CD4-positive, alpha-beta T cell treated with Interleukin-2 at 100 ng/mL for 4 hours (primary cell): ENCODE data around the gene SUPT4H1.
"Not testable (repeated sequence)": the region's sequence is repeated elsewhere in the genome, so short reads cannot be mapped to it uniquely, and the experiment has no call there.

ENCODE experiments used
- DNase-seq: peaks from one replicate; pipeline ENCODE4 v3.0.0-alpha.2; 2020; ENCODE audit warnings: low spot score

SUPT4H1 gene

DNA sequence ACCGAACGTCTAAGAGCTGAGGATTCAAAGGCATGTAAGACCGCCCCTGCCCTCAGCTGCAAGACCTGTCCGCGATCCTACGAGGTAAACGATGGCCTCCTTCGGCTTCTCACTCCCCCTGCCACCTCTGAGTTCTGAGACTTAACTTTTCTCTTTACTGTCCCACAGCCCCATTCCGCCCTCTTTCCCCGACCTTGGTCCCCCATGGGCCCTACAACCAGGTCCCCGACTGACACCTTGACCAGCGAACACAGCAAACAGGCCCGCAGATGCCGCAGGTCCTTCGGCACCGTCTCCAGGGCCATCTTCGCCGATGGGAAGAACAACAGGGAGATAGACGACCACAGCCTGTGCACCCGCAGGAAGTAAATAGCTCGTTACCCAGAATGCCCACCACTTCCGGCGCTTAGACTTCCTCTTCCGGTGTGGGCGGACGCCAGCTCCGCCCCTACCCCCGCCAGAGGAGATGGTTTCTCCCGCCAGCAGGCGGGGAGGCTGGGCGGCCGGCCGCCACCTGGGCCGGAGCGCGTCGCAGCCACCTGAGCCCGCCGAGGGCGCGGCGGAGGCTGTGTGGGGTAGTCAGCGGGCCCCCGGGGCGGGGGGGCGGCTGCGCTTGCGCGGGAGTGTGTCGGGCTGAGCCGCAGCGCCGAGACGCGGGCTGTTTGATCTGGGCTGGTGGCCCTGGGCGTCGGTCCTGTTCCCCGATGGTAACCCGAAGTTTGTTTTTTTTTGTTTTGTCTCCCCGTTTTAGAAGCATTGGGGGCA is at the start of gene SUPT4H1:
SUPT4H1 (minus strand) TSS at position 371 of the 765 bp plus-strand sequence; CDS start at position 305, 66 bp downstream.
- peak; percentile 95 for DNase-seq

DNA sequence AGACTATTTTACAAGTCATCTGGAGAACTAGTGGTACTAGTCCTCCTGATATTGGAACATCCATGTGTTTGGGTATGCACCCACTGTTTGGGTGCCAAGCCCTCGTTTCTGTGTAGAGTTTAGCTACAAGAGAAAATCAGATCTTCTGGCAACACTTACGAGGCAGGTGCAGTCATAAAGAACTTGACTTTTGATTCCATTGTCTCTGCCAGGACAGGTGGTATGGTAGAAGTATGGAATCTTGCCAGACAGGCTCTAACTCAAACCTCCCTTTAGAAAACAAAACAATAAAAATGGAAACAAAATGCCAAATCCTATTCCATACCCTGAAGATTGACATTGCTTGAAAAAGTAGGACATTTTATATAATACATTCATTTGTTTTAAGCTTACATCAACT is 49.3 kb upstream of the SUPT4H1 start:
- no peak for DNase-seq

DNA sequence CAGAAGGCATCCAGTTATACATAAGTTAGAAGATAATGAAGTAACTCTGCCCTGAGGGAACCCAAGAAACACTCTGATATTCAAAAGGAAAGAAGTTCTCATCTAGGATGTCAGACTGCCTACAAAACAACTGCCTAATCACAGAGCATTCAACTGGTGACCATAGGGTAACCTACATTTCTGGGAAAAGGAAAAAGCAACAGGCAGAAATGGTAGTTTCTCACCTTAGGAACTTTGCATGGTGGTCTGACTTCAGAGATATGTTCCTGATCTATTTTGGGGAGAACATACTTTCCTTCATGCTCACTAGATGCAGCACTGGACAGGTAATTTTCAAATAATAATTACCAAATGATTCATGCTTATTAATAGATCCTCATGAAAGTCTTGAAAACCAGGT is 48.8 kb upstream of the SUPT4H1 start:
- DNase-seq: no peak

DNA sequence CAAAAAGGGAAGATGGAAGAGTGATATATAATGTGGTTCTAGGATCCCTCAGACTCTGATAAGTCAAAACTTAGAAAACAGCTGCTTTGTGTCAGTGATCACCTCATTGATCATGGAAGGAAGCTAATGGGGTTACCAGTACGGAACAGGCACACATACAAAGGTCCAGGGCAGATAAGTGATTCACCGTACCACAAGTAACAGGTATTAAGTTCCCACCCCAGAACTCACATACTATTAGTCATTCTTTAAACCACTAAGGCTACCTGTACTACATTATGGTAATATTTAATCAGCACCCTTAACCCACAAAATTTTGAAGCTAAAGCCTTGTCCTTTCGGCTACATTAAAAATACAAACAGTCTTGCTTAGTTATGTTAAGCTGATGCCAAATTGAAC is 48.0 kb upstream of the SUPT4H1 start:
- DNase-seq: no peak

DNA sequence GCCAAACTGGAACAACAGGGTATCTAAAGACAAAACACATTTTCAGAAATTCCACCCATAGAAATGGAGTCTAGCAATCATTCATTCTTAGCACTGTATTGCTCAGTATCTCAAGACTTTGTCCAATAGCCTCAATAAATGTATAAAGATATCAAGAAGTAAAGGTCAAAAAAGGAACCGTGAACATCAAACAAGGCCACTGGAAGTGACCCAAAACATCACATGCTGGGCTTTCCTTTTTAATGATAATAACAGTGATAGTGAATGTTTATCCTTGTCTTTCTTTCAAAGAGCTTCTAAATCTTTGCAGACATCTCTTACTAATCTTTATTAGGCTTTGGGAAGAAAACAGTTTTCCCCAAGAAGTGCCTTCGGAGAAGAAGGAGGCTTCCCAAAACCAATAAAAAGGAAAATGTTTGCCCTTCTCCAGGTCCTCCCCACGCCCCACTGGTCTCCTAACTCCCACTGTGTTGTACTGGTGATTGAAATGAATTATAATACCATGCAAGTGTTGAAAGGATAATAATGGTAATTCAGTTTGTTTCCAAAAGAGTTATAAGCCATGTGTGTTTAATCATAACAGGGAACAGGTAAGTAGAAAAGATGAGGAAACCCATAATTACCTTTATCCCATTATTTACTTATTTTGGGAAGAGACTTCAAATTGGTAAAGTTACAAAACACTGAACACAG is 46.7 kb upstream of the SUPT4H1 start:
- no peak for DNase-seq

DNA sequence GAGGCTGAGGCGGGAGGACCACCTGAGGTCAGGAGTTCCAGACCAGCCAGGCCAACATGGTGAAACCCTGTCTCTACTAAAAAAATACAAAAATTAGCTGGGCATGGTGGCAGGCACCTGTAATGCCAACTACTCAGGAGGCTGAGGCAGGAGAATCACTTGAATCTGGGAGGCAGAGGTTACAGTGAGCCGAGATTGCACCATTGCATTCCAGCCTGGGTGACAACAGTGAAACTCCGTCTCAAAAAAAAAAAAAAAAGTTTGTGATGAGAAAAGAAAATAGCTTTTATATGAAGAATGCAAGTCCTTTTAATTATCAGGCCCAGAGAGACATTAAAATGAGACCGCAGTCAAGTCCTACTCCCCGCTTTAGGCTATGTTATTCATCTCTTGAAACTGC is 45.4 kb upstream of the SUPT4H1 start:
- not testable (repeated sequence) for DNase-seq

DNA sequence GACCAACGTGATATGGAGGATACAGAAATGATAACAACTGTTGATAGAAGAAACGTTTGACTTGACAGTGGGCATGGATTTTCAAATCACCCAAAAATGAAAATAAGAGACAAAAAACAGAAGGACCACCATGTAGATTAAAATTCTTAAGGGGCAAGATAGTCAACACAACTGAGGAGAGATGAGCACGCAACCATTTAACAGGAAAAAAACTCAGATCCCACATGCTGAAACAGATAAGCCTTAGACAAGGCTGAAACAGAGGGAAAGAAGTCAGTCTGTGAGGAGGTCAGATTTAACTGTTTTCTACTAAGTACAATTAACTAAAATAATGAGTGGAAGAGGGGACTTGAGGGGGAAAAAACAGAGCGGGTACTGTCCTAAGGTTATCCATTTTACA is 44.2 kb upstream of the SUPT4H1 start:
- DNase-seq: no peak

DNA sequence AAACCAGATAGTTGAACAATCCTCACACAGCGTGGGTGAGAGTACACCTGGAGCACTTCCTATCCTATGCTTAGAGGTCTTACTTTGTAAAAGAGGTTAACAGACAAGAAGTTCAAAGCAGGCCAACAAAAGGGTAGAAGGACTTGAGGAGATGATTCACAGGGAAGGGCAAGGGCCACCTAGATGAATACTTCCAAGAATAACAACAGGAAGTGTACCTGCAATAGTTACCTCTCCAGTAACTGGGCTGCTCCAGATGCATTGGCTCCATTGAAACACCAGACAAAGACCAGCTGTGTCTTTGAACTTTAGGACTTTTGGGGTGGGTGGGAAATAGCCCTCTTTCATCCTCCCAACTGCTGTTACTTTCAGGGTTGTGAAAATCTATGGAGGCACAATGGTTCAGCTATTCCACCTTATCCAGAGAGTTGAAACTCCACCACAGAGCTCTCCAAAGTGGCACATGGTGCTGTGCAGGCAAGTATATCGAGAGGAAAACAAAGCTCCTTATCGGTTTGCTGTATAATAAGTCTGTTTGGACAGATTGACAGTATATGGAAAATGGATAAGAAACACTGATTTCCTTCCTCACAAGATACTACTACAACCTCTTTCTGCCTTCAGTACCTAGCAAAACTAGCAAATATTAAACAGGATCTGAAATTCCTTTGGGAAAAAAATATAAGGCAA is 42.7 kb upstream of the SUPT4H1 start:
- no peak for DNase-seq

DNA sequence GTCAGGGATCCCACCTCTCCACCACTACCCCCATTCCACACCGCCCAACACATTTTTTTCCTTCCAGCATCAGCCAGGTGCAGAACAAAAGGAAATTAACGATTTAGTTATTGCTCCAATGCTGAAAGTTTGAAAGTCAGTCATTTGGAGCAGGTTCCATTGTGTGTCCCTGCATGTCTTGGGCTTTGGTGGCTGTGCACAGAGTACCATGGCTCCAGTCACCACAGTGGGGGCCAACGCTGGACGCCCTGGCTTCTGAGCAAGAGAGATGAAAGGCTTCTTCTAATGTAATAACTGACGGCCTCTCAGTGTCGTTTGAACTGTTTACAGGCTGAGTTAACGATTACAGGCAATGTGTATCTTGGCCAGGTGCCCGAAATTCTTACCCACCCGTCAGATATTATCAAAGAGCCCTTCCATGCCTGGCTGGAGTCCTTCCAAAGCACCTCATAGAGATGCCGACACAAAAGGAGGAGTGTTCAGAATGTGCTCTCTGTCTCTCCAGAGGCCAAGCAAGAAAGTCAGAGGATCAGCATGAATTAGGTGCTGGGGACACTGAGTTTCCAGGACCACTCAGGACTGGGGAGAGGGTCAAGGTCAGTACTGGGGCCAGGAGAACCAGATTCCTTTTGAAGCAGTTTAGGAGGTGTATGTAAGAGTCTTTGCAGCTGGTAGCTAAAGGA is 39.4 kb upstream of the SUPT4H1 start:
- DNase-seq: no peak

DNA sequence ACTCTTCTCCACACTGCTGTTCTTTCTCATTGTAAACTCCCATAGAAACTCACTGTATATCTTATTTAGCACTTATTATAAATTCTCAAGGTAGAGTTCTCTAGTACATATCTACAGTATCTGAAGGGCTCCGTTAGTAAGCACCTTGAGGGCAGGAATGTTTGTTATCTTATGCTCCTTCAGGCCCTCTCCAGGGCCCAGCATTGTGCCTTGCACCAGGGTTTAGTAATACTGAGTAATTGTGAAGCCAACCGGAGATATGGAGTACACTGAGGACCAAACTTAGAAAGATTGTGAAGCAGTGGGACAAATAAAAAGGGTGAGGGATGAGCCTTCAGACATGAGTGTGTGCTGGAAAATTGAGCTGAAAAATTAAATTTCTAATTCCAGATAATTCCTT is 38.9 kb upstream of the SUPT4H1 start:
- no peak for DNase-seq

DNA sequence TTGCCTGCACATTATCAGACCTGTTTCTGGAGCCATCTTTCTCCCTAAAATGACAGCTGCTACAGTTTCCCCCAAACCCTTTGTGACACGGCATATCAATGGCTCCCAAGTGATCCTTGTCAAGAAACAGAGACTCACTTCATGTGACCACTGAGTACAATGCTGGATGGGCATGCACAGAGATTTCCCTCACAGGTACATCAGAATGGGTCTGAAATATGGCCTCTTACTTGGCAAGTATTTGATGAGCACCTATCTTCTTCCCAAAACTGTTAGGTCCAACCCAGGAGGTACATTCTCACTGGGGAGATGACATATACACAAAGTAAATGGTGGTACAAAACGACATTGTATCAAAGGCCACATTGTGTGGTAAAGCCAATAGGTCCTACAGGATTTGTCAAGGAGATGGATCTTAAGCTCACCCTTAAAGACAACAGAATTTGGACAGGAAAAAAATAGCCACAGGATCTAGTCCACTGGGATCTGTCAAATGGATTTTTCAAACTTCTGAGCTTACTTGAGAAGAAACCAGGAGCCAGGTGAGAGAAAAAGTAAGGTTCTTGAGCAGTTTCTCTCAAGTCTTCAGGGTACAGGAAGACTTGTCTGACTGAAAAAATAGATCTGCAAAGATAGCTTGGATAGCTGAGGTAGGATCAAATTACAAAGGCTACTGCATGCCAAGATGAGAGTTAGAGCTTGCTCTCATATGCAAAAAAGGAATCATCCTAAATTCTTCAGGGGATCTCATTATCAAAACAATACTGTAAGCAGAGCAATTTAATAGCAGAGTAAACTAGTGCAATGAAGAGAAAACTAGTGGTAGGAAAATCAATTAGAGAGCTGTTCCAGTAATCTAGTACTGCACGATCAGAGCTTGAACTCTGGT is 36.5 kb upstream of the SUPT4H1 start:
- no peak for DNase-seq

DNA sequence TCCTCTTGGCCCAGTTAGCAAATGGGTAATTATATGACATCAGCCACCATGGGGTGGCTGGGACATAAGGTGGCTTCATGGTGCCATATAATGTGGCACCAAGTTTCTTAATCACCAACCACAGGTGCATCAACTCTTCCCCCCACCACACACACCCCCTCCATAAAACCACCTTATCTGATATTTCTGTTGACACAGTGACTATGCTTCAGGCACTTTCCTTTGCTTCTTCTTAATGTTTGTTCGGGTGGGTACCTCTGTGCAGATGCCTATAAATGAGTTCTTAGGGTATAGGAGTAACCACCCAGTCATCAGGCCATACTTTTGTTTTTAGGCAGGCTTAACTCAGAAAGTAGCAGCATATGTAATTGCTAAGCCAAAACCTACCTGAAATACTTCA is 35.8 kb upstream of the SUPT4H1 start:
- DNase-seq: peak; percentile 19

DNA sequence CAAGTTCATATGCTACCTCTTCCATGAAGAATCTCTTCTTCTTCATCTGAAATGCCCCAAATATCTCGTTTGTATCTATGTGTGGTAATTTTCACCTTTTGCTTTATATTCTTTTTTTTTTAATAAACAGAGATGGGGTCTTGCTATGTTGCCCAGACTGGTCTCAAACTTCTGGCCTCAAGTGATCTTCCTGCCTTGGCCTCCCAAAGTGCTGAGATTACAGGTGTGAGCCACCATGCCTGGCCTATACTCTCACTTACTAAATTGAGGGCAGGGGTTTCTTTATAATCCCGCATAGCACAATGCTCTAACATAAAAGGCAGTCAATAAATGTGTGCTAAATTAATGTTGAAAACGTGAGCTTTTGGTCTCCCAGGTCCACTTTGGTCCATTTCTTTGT is 34.7 kb upstream of the SUPT4H1 start:
- no peak for DNase-seq

DNA sequence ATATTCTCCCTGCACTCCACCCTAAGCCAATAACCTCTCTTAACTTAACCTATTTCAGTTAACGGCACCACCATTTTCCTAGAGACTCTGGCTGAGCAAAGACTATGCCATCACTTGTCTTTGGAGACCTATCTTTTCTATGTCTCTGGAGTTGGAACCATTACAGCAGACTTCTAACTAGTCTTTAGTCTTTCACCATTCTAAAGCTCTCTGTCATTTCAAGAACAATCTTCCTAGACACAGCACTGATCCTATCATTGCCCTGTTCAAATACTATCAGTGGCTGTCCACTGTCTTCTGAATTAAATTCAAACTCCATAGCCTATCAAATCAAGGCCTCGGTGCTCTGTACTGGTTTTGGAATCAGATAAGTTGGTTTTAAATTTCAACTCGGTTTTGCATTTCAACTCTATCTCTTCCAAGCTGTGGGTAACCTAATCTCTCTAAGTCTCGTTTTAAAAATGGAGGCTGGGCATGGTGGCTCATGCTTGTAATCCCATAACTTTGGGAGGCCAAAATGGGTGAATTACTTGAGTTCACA is 33.4 kb upstream of the SUPT4H1 start:
- DNase-seq: no peak

DNA sequence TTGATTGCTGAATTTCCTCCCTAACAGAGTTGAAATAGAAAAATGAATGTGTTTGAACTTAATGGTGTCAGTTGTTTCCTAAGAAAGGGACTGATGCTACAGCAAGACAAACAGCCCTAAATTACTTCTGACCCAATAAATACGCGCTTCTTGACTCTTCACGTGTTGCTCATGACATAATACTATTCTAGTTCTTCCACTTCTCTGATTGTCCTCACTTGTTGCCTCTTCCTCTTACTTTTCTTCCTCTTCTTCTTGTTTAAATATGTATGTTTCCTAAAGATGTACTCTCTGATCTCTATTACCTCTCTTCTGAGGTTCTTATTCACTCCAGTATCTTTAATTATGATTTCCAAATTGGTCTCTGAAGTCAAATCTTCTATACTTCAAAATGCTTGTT is 32.9 kb upstream of the SUPT4H1 start:
- DNase-seq: no peak

DNA sequence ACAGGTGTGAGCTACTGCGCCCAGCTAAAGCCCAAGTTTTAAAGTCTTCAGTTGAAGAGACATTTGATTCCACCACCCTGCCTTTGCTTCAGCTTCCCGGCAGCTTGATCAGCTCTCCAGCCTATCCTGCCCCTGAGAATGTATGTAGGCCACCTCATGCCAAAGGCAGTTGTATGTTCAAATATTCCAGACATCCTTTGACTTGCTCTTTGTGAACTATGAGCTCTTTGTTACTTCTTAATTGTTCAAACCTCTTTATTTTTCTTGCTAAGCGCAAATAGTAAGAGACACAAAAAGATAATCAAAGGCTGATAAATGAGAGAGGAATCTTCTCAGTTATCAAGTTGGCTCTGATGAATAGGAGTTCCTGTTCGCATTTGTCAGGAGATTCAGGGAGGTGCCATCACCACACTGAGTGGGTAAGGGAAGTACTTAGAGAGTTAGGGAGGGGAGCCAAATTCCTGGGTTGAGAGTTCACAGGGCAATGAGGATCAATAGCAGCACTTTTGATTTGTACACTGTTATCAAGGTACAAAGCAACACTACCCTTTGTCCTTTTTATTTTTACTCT is 32.0 kb upstream of the SUPT4H1 start:
- no peak for DNase-seq

DNA sequence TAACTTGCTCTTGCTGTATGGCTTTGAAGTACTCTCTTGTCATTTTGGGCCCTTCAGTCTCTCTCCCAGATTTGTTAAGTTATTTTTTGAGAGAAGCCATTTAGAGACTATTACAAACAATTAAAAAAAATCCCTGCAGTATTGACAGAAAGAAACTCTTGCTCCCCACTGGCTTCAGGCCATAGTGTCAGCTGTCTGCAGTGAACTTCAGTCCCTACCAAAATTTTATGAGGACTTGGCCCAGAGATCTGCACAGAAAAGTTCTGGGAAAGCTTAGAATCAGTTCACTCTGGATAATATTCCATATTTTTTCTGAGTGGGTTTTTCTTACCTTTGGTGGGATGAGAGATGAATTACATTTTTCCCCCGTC is 30.9 kb upstream of the SUPT4H1 start:
- no peak for DNase-seq

DNA sequence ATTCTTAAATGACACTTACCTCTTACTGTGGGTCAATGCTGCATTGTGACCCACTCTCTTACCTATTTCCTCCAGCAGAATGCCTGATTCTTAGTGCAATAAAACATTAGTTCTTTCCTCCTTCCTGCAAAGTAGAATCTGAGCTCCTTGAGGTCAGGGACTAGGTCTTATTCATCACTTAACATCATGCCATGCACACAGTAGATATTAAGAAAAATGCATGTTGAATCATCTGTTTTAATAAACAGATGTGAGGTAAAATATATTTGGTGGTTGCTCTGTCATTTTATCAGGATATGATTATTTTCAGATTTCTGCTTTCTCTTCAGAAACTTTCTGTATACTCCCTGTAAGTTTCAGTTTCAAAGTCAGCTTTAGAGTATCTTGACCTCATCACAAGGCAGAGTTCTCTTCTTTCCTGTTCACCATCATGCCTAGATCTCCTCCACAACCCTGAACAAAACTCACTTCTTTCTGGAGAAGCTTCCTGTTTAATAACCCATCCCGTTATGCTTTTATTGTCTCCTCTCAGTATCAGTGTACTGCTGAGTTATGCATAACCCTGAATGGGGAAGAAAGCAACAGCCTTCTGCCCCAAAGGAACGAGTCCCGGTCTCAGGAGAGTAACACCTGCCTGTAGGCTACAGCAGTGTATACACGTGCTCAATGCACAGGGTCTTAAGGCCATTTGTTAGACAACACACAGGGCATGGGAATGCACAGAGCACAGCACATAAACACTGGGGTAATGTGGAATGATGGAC is 30.3 kb upstream of the SUPT4H1 start:
- DNase-seq: peak; percentile 8

DNA sequence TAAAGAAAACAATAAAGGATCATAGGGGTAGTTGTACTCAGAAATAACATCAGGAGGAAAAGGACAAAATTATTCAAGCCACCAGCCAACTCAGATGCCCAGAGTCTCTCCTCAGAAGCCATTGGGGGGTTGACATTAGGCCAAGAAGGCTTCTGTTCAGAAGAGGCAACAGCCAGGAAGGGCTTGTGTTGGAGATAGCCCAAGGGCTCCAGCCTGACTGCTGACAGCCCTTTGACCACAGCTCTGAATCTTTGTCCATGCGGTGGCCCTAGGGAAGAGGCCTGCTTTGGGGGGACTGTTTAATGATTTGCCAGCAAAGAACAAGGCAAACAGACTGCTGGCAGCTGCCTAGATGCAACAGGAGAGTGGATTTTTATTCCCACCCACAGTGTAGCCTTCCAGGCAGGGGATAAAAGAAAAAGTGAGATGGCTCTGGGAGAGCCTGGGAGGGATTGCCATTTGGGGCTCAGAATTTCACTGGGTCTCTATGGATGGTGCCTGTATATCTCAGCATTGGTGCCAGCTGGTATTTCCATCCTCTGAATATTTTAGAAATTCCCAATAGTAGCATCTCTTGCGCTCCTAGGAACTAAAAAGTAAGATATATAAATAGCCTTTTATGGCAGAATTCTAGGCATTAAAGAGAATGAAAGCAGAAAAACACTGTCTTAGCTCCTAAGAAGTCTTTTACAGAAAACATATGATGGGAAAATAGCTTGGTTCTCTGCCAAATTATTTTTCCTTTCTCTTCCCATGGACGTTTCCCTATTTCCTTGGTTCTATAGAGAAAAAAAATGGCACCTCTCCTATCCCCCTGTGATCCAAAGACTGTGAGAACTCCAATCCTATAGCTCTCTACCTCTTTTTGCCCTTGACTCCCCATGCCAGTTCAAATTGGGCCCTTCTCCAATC is 29.4 kb upstream of the SUPT4H1 start:
- no peak for DNase-seq
